Spleen (tissue), 7 donors: ENCODE results near the gene FLT1.

Source experiments
- POLR2A ChIP-seq, 3 donors: fragments of 450-650 bp; IDR thresholded peaks; one replicate each; pipeline ENCODE4 v1.5.1; 2017; ENCODE audit warnings: antibody characterized with exemption in 3 of 3, mild to moderate bottlenecking in 1 of 3
- TF ChIP-seq, protein P1 (sequence below), 11 experiments: fragments of 200-600 bp in 7 of 11; fragments of 450-650 bp in 4 of 11; sonication (generic) in 4 of 11; IDR thresholded peaks in 8 of 11; conservative IDR thresholded peaks in 3 of 11; 1 replicate in 7 of 11; 2 replicates in 4 of 11; pipeline versions ENCODE4 v1.4.0 to v1.8.0; 2016 to 2021; ENCODE audit warnings: antibody characterized with exemption in 11 of 11, inconsistent platforms in 4 of 11, mild to moderate bottlenecking in 1 of 11
- donor health status: DM: no; HTN: no; CAD: no; lungs with moderate emphysema.
- donor health status: DM: no; HTN: no; CAD: no.
- donor health status: DM: no; HTN: no; CAD: no.

DNA sequence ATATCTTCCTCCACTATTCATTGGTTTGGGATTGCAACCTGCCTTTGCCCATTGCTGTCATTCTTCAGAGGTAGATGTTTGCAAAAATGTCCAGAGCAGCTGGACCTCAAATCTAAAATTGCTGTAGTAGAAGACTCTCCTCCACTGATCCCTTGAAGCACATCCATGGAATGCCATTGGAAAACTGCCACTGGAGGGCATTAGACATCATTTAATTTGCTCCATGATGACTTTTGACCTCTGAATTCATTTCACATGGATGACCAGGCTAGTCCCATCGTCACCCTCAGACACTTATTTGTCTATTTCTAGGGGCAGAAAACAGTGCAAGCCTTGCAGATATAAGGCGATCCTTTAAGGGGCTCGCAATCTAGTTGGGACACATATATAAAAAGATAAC, 33.9 kb upstream of the FLT1 start:
- TF ChIP-seq POLR2A (IDR thresholded peaks at IDR 0.05), result no peak
- TF ChIP-seq, protein P1, sequence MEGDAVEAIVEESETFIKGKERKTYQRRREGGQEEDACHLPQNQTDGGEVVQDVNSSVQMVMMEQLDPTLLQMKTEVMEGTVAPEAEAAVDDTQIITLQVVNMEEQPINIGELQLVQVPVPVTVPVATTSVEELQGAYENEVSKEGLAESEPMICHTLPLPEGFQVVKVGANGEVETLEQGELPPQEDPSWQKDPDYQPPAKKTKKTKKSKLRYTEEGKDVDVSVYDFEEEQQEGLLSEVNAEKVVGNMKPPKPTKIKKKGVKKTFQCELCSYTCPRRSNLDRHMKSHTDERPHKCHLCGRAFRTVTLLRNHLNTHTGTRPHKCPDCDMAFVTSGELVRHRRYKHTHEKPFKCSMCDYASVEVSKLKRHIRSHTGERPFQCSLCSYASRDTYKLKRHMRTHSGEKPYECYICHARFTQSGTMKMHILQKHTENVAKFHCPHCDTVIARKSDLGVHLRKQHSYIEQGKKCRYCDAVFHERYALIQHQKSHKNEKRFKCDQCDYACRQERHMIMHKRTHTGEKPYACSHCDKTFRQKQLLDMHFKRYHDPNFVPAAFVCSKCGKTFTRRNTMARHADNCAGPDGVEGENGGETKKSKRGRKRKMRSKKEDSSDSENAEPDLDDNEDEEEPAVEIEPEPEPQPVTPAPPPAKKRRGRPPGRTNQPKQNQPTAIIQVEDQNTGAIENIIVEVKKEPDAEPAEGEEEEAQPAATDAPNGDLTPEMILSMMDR (IDR thresholded peaks at IDR 0.05 in 8 of 11, conservative IDR thresholded peaks at IDR 0.05 in 3 of 11), result no peak
